Activated CD4-positive, alpha-beta T cell treated with anti-CD3 and anti-CD28 coated beads for 48 hours (primary cell): ENCODE measurements around the gene CCNY.
"Not testable (repeated sequence)": the region's sequence is repeated elsewhere in the genome, so short reads cannot be mapped to it uniquely, and the experiment has no call there.

ENCODE experiments used
- DNase-seq: peaks from one replicate; pipeline ENCODE4 v3.0.0-alpha.2; 2020

The CCNY gene

GRCh38 chr10:35335133-35336083, 901 bp upstream of the CCNY start:
- DNase-seq = peak; percentile 60

GRCh38 chr10:35336921-35337823, 863 bp downstream of the CCNY start:
- peak; percentile 52 for DNase-seq

GRCh38 chr10:35339942-35340341, 3.6 kb downstream of the CCNY start:
- DNase-seq = peak; percentile 39

GRCh38 chr10:35340975-35341374, 4.7 kb downstream of the CCNY start:
- DNase-seq = peak; percentile 31

- DNase-seq = no peak
Measured at GRCh38 chr10:35341521-35341920, 5.2 kb downstream of the CCNY start.

- no peak for DNase-seq
Measured at GRCh38 chr10:35342183-35342753, 6.0 kb downstream of the CCNY start.

GRCh38 chr10:35343739-35344138, 7.4 kb downstream of the CCNY start:
- no peak for DNase-seq

- DNase-seq = no peak
Measured at GRCh38 chr10:35345383-35345742, 9.1 kb downstream of the CCNY start.

GRCh38 chr10:35346248-35346647, 9.9 kb downstream of the CCNY start:
- DNase-seq = no peak

- DNase-seq = no peak
Measured at GRCh38 chr10:35347121-35347562, 10.8 kb downstream of the CCNY start.

- no peak for DNase-seq
Measured at GRCh38 chr10:35347899-35348608, 11.7 kb downstream of the CCNY start.

GRCh38 chr10:35348609-35349388, 12.5 kb downstream of the CCNY start:
- no peak for DNase-seq

- DNase-seq = no peak
Measured at GRCh38 chr10:35349389-35349915, 13.1 kb downstream of the CCNY start.

- no peak for DNase-seq
Measured at GRCh38 chr10:35351021-35351420, 14.7 kb downstream of the CCNY start.

GRCh38 chr10:35352097-35352496, 15.8 kb downstream of the CCNY start:
- DNase-seq = no peak

- peak; percentile 17 for DNase-seq
Measured at GRCh38 chr10:35352512-35352911, 16.2 kb downstream of the CCNY start.

- no peak for DNase-seq
Measured at GRCh38 chr10:35353395-35353794, 17.1 kb downstream of the CCNY start.

GRCh38 chr10:35353805-35354204, 17.5 kb downstream of the CCNY start:
- no peak for DNase-seq

GRCh38 chr10:35354257-35354656, 17.9 kb downstream of the CCNY start:
- DNase-seq = not testable (repeated sequence)

GRCh38 chr10:35355971-35356724, 19.8 kb downstream of the CCNY start:
- DNase-seq = peak; percentile 70

GRCh38 chr10:35356725-35357092, 20.4 kb downstream of the CCNY start:
- peak; percentile 62 for DNase-seq
